CD14-positive monocyte (primary cell): ENCODE measurements around the gene NCR2. TPM values are rescaled to one million over a fixed set of nuclear protein-coding genes. Genes with fewer than 3 reads are reported as not detected.

Experiments
- DNase-seq, 3 donors: peaks; one replicate each; pipeline ENCODE4 v3.0.0-alpha.2; 2011 to 2022
- H2AFZ ChIP-seq: 2 replicates; pipeline ENCODE4 v1.6.0; 2012; ENCODE audit warnings: mild to moderate bottlenecking, low read depth, low read length, inconsistent platforms; ENCODE audit not compliant: insufficient read depth, poor library complexity, severe bottlenecking
- H3K27ac ChIP-seq, 2 donors: 1 replicate in 1 of 2; 2 replicates in 1 of 2; pipeline ENCODE4 v1.5.1; 2012 to 2013; ENCODE audit warnings: low read length in 2 of 2, control low read depth in 1 of 2, inconsistent platforms in 1 of 2, low read depth in 1 of 2, mild to moderate bottlenecking in 1 of 2
- H3K27me3 ChIP-seq, 2 donors: one replicate each; pipeline versions ENCODE4 v1.6.0 to v1.6.1; 2011 to 2013; ENCODE audit warnings: low read length in 2 of 2; ENCODE audit not compliant: control insufficient read depth in 2 of 2, insufficient read depth in 2 of 2
- H3K36me3 ChIP-seq, 2 donors: replicated peaks in 1 of 2; 1 replicate in 1 of 2; 2 replicates in 1 of 2; pipeline versions ENCODE4 v1.5.1 to v1.6.1; 2012 to 2013; ENCODE audit warnings: low read length in 2 of 2, control low read depth in 1 of 2, inconsistent platforms in 1 of 2, mild to moderate bottlenecking in 1 of 2; ENCODE audit not compliant: insufficient read depth in 2 of 2, control insufficient read depth in 1 of 2
- H3K4me1 ChIP-seq, 2 donors: 1 replicate in 1 of 2; 2 replicates in 1 of 2; pipeline versions ENCODE4 v1.5.1 to v1.6.1; 2012 to 2013; ENCODE audit warnings: low read length in 2 of 2, control low read depth in 1 of 2, inconsistent platforms in 1 of 2, mild to moderate bottlenecking in 1 of 2, moderate library complexity in 1 of 2; ENCODE audit not compliant: insufficient read depth in 2 of 2, control insufficient read depth in 1 of 2
- H3K4me2 ChIP-seq: replicated peaks from 2 replicates; pipeline ENCODE3; 2012; ENCODE audit warnings: low read length, moderate library complexity, mild to moderate bottlenecking; ENCODE audit not compliant: poor library complexity, severe bottlenecking; ENCODE audit errors: extremely low read depth
- H3K4me3 ChIP-seq, 3 experiments: fragments of 200-600 bp in 1 of 3; sonication (generic) in 1 of 3; replicated peaks in 1 of 3; 1 replicate in 2 of 3; 2 replicates in 1 of 3; pipeline ENCODE4 v1.5.1; 2011 to 2013; ENCODE audit warnings: low read length in 3 of 3, mild to moderate bottlenecking in 3 of 3, control low read depth in 2 of 3, low read depth in 2 of 3, inconsistent platforms in 1 of 3, moderate library complexity in 1 of 3
- H3K79me2 ChIP-seq: 2 replicates; pipeline ENCODE4 v1.6.0; 2012; ENCODE audit warnings: mild to moderate bottlenecking, control low read depth, inconsistent platforms, low read length, moderate library complexity; ENCODE audit not compliant: insufficient read depth
- H3K9ac ChIP-seq: 2 replicates; pipeline ENCODE4 v1.6.0; 2017; ENCODE audit warnings: low read length, mild to moderate bottlenecking; ENCODE audit not compliant: insufficient read depth, poor library complexity, severe bottlenecking
- H3K9me3 ChIP-seq, 2 donors: replicated peaks in 1 of 2; 1 replicate in 1 of 2; 2 replicates in 1 of 2; pipeline versions ENCODE4 v1.5.1 to v1.6.1; 2012 to 2013; ENCODE audit warnings: low read length in 2 of 2, control low read depth in 1 of 2; ENCODE audit not compliant: control insufficient read depth in 1 of 2, insufficient read depth in 1 of 2
- H4K20me1 ChIP-seq: 2 replicates; pipeline ENCODE4 v1.6.0; 2012; ENCODE audit warnings: mild to moderate bottlenecking, low read length, control low read depth, moderate library complexity; ENCODE audit not compliant: insufficient read depth
- H3K27ac Mint-ChIP-seq, 7 donors: one replicate each; pipeline ENCODE4 v1.8.0; 2020; ENCODE audit warnings: mild to moderate bottlenecking in 7 of 7, mixed read lengths in 7 of 7, moderate library complexity in 6 of 7, inconsistent platforms in 2 of 7
- H3K27me3 Mint-ChIP-seq, 3 donors: one replicate each; pipeline ENCODE4 v1.8.0; 2021 to 2022; ENCODE audit warnings: low read depth in 3 of 3, mild to moderate bottlenecking in 3 of 3, mixed read lengths in 3 of 3, moderate library complexity in 3 of 3, inconsistent platforms in 1 of 3
- H3K36me3 Mint-ChIP-seq, 2 donors: one replicate each; pipeline ENCODE4 v1.8.0; 2020; ENCODE audit warnings: mixed read lengths in 2 of 2, inconsistent platforms in 1 of 2, mild to moderate bottlenecking in 1 of 2
- H3K4me1 Mint-ChIP-seq: one replicate; pipeline ENCODE4 v1.8.0; 2020; ENCODE audit warnings: mild to moderate bottlenecking, mixed read lengths
- H3K4me3 Mint-ChIP-seq, 2 donors: one replicate each; pipeline ENCODE4 v1.8.0; 2020; ENCODE audit warnings: mild to moderate bottlenecking in 2 of 2, mixed read lengths in 2 of 2, moderate library complexity in 1 of 2
- H3K9me3 Mint-ChIP-seq, 7 donors: one replicate each; pipeline ENCODE4 v1.8.0; 2020 to 2022; ENCODE audit warnings: mixed read lengths in 7 of 7, mild to moderate bottlenecking in 6 of 7, moderate library complexity in 6 of 7, inconsistent platforms in 2 of 7
- CTCF ChIP-seq: fragments of 200-600 bp; IDR thresholded peaks from one replicate; pipeline ENCODE4 v1.8.0; 2022; ENCODE audit warnings: antibody characterized with exemption, mild to moderate bottlenecking
- WGBS: methylation state at CpG from one replicate; pipeline ENCODE4 v1.1.5; 2013; ENCODE audit warnings: missing lambda C conversion rate; ENCODE audit not compliant: insufficient coverage; 5-methylcytosine and 5-hydroxymethylcytosine counted together
- intact Hi-C, 2 donors: fragments of 100-400 bp; cut with micrococcal nuclease; formaldehyde crosslinking; loops; one replicate each; pipeline versions ENCODE4 v1.15.0 to v1.15.1; 2023
- polyA plus RNA-seq, 3 donors: library from polyadenylated mRNA; depleted of rRNA in 1 of 3; unstranded in 2 of 3; stranded (reverse) in 1 of 3; fragments of 300-500 nt in 2 of 3; fragments of >200 nt in 1 of 3; fragmentation: Illumina TruSeq in 2 of 3; gene quantifications; 1 replicate in 2 of 3; 2 replicates in 1 of 3; pipeline ENCODE4 v1.2.3, GENCODE V29; 2012 to 2021
- small RNA-seq: library from RNA; depleted of rRNA; stranded (forward); fragments of <200 nt; gene quantifications from one replicate; pipeline ENCODE3, GENCODE V24; 2012; ENCODE audit warnings: low read depth; ENCODE audit not compliant: insufficient read length

NCR2 gene
- polyA plus RNA-seq, 3 donors = not detected

- Histone ChIP-seq H3K36me3 (no peaks in the 10 kb centered on the region), H3K4me1 (no peaks in the 10 kb centered on the region), H3K4me3 (no peak overlapping the region), H3K27me3 (peaks cover 4 to 5% of the 10 kb centered on the region in 2 donors), H3K79me2 (no peaks in the 10 kb centered on the region), H3K9ac (no peak overlapping the region), H4K20me1 (no peaks in the 10 kb centered on the region), H3K27ac (no peak overlapping the region), H2AFZ (no peak overlapping the region), H3K4me2 (no peak overlapping the region), H3K9me3 (peaks cover 3 to 13% of the 10 kb centered on the region in 2 donors)
- Mint-ChIP-seq H3K9me3 (peaks cover 5 to 24% (median 13%) of the 10 kb centered on the region in 7 donors), H3K36me3 (no peaks in the 10 kb centered on the region), H3K27me3 (peaks cover 11 to 27% (median 27%) of the 10 kb centered on the region in 3 donors), H3K27ac (peak overlapping the region in 1 of 7 donors; percentile 50), H3K4me1 (no peaks in the 10 kb centered on the region), H3K4me3 (no peak overlapping the region)
- 70% methylated on average over 2 of the region's 5 CpGs for WGBS
- intact Hi-C loops = no loop called here
- TF ChIP-seq CTCF = no peak
- no peak for DNase-seq
Measured at GRCh38 chr6:41399424-41399823, 64.0 kb downstream of the NCR2 start.

Small RNA genes lying within 50 kb of the gene (small RNA-seq; reads per million reads assigned to genes)
- not detected for gene RNU6-643P

Other genes with a start within 250 kb of the NCR2 start
- 1 to 10 TPM in 2 of 3 donors, under 1 TPM in 1; 0.65 to 3.6 (median 2.6) TPM for gene TREML1, start 181.3 kb upstream of the NCR2 start, polyA plus RNA-seq
- gene TREM2, start 172.5 kb upstream of the NCR2 start, polyA plus RNA-seq = under 1 TPM; 0.54 to 0.78 (median 0.56) TPM
- gene TREML2, start 134.5 kb upstream of the NCR2 start, polyA plus RNA-seq = 1 to 10 TPM in 2 of 3 donors, under 1 TPM in 1; 0.89 to 4.2 (median 1.1) TPM
- not detected for gene TREML4, start 107.3 kb upstream of the NCR2 start, polyA plus RNA-seq
- 100 to 1,000 TPM; 175 to 303 (median 240) TPM for gene TREM1, start 48.9 kb upstream of the NCR2 start, polyA plus RNA-seq
- gene FOXP4, start 210.8 kb downstream of the NCR2 start, polyA plus RNA-seq = 1 to 10 TPM in 1 of 3 donors, under 1 TPM in 2; 0.62 to 7.6 (median 0.65) TPM